ENCODE data around the gene MISP3.

The MISP3 gene

DNA sequence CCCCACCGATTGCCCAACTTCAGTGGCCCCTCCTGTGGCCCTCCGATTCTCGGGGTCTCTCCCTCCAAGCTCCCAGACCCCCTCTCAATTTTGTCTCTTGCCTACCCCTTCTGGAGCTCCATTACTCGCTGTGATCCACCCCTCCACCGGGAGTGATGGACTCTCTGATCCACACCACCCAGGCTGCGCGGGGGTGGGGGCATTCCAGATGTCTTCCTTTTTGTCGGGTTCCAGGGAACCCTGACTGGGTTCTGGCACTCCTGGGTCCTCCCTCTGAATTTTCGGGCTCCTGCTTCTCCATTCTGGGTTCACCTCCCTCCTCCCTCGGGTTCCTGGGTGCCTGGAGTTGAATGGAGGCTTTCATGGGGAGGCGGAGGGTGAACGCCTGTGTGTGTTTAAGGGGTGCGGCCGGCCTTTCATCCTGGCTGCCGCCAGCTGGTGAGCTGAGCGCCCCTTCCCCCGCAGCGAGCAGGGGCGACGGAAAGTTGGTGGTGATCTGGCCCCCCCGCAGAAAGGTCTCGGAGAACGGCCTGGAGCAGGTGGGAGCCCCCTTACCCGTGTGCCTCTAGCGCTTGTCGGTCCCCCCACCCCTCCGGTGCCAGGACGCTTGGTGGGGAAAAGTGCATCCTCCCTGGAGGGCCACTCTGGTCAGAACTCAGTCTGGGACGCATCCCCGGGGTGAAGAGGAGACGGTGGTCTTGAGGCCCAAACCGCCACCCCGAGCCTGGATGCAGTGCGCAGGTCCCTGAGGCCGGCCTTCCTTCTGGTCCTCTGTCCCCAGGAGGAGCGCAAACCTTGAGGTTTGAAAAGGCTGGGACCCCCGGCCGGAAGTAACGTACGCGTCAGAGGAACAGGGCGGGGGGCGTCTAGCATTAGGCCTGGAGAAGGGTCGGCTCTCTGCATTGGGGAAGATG lies 1.6 kb downstream of the MISP3 start:
- in situ Hi-C loops (cut with HindIII; ENCODE audit: low pct_unique_long_range_greater_than_20kb, low sequenced_read_pairs), result no loop called here
- TF ChIP-seq JUND (IDR thresholded peaks at IDR 0.05; ENCODE audit: low read depth), result no peak
- no peak for DNase-seq (ENCODE audit: low read depth in 1 of 2, low spot score in 1 of 2)

DNA sequence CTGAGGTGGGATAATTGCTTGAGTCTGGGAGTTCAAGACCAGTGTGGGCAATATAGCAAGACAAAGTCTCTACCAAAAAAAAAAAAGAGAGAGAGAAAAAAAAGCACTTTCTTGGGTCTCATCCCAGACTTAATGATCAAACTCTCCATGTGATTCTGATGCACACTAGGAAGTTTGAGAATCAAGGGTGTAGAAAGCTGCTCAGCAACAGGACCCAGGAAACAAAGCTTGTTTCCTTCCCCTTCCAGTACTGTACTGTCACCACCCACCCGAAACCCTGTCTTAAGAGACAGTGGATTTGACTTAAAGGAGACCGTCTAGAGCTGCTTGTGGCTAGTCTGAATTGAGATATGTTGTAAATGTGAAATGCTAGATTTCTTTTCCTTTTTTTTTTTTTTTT lies 5.8 kb downstream of the MISP3 start:
- no peak for TF ChIP-seq JUND (IDR thresholded peaks at IDR 0.05; ENCODE audit: low read depth)
- DNase-seq (ENCODE audit: low read depth in 1 of 2, low spot score in 1 of 2), result no peak
- in situ Hi-C loops (cut with HindIII; ENCODE audit: low pct_unique_long_range_greater_than_20kb, low sequenced_read_pairs), result no loop called here

DNA sequence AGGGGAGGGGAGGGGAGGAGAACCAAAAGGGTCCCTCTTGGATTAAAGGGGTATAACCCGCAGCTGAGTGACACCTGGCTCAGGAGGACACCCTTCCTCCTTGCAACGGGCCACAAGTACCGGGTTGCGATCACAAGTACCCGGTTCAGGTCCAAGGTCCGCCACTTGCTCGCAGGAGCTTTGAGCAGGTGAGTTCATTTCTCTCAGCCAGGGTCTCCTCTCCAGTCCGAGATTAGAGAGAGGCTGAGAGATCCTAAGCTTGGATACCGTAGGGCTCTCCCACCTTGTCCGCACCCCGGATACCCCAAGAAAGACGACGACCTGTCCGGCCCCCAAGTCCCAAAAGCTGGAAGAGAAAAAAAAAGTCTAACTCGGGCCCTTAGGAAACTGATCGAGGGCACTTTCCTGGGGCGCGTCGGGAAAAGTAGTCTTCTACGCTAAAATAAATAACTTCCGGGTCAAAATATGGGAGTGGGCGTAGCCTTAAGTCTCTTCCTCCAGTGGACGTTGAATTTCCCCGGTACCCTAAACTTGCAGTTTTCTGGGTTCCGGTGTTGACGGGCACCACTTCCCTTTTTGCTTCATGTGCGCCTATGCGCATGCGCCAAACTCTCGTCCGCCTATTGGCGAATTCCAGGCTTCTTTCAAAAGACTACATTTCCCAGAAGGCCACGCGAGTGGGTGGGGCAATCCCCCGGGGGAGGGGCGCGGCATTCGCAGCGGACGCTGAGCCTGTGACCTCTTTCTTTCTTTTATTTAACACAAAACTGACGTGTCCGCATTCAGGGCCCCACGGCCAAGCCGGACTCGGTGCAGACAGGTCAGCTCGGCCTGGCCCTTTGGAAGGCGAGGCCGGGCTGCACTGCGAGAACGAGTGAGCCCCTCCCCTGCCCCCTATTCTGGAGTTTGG lies 8.6 kb downstream of the MISP3 start:
- no peak for TF ChIP-seq JUND (IDR thresholded peaks at IDR 0.05; ENCODE audit: low read depth)
- in situ Hi-C loops (cut with HindIII; ENCODE audit: low pct_unique_long_range_greater_than_20kb, low sequenced_read_pairs), result no loop called here
- peak; percentile 93 to 98 for DNase-seq (ENCODE audit: low read depth in 1 of 2, low spot score in 1 of 2)

DNA sequence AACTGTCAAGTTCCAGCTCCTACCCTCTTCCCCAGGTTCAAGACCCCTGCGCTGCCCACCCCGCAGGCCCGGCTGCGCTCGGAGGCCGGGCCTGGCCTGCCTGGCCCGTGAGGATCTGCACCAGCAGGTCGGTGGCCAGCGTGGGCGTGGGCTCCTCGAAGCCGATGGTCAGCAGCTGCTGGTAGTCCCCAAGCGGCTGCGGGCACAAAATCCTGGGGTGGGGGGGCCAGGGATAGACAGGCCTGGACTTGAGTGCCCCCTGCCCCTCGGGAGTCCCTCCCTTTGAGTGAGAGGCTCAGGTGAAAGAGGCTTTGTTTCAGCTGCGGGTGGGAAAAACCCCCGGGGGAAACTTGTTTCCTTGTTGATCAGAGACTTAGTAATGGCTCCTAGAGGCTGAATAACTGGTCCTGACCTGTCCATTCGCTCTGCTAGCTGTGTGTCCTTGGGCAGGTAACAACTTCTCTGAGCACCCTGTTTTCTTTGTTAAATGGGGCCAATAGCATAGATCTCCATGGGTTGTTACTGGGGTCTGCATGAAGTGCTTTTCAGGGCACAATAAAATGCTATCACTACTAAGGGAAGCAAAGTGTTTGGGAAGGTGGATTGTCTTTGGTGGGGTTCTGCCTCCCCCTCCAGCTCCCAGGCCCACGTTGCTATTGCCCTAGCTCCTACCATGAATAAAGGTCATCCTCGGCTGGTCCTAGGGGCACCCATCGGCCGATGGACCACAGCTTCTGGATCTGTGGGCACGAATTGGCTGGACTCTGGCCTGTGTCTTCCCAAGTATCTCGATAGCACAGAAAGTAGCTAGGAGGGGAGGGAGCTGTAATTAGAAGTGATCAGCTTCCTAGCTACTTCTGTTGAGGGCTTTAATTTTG lies 9.4 kb downstream of the MISP3 start:
- in situ Hi-C loops (cut with HindIII; ENCODE audit: low pct_unique_long_range_greater_than_20kb, low sequenced_read_pairs), result no loop called here
- no peak for DNase-seq (ENCODE audit: low read depth in 1 of 2, low spot score in 1 of 2)
- no peak for TF ChIP-seq JUND (IDR thresholded peaks at IDR 0.05; ENCODE audit: low read depth)

DNA sequence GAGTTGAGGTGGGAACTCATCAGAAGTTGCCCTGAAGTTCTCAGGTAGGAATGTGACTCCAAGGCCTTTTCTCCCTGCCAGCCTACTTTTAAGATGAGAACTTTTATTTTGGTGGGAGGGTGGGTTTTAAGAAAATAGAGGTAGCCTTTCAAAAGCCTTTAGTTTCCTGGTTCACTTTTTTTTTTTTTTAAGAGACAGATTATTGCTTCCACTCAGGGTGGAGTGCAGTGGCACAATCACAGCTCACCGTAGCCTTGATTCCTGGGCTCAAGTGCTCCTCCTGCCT lies 10.0 kb downstream of the MISP3 start:
- in situ Hi-C loops (cut with HindIII; ENCODE audit: low pct_unique_long_range_greater_than_20kb, low sequenced_read_pairs), result no loop called here
- no peak for TF ChIP-seq JUND (IDR thresholded peaks at IDR 0.05; ENCODE audit: low read depth)
- no peak for DNase-seq (ENCODE audit: low read depth in 1 of 2, low spot score in 1 of 2)

DNA sequence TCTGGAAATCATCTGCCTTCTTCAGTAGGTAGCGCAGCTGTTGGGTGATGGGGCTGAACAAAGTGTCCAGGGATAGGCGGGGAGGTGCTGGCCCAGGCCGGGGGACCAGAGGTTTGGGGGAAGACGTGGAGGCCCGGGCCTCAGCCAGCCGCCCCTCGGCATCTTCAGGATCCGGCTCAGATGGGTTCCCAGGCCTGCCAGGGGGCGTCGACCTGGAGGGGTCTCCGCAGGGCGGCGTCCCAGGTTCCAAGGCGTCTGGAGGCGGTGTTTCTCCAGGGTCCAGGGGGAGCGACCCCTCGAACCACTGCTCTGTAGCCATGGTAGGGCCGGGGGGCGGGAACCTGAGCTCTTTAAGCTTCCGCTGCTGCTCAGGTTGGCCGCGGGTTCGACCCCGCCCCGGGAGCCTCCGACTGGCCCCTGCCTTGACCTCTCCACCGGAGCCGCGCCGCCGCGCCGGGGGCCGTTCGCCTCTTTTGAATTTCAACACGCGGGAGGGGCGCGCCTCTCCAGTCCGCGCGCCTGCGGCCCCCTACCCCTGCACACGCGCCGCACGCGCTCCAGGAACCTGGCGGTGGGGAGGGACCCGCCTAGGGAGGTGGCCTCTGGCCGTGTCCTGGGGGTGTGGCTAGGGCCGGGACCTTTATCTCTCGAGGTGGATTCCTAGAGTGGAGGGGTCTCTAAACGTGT lies 12.9 kb downstream of the MISP3 start, which contains the start of gene C19orf67:
C19orf67 (minus strand) TSS at position 475 of the 687 bp plus-strand sequence; CDS start at position 319, 156 bp downstream.
- no peak for TF ChIP-seq JUND (IDR thresholded peaks at IDR 0.05; ENCODE audit: low read depth)
- in situ Hi-C loops (cut with HindIII; ENCODE audit: low pct_unique_long_range_greater_than_20kb, low sequenced_read_pairs), result no loop called here
- no peak for DNase-seq (ENCODE audit: low read depth in 1 of 2, low spot score in 1 of 2)

DNA sequence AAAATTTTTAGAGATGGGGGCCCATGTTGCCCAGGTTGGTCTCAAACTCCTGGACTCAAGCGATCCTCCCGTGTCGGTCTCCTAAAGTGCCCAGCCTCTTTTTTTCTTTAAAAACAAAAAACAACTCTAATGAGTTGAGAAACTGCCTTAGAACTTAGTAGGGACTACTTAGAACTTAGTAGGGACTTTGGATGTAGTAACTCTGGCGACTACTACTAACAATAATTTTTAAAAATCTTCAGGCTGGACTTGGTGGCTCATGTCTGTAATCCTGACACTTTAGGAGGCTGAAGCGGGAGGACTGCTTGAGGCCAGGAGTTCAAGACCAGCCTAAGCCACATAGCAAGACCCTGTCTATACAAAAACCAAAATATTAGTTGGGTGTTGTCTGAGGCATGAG lies 13.5 kb downstream of the MISP3 start:
- no peak for TF ChIP-seq JUND (IDR thresholded peaks at IDR 0.05; ENCODE audit: low read depth)
- no peak for DNase-seq (ENCODE audit: low read depth in 1 of 2, low spot score in 1 of 2)
- in situ Hi-C loops (cut with HindIII; ENCODE audit: low pct_unique_long_range_greater_than_20kb, low sequenced_read_pairs), result no loop called here

DNA sequence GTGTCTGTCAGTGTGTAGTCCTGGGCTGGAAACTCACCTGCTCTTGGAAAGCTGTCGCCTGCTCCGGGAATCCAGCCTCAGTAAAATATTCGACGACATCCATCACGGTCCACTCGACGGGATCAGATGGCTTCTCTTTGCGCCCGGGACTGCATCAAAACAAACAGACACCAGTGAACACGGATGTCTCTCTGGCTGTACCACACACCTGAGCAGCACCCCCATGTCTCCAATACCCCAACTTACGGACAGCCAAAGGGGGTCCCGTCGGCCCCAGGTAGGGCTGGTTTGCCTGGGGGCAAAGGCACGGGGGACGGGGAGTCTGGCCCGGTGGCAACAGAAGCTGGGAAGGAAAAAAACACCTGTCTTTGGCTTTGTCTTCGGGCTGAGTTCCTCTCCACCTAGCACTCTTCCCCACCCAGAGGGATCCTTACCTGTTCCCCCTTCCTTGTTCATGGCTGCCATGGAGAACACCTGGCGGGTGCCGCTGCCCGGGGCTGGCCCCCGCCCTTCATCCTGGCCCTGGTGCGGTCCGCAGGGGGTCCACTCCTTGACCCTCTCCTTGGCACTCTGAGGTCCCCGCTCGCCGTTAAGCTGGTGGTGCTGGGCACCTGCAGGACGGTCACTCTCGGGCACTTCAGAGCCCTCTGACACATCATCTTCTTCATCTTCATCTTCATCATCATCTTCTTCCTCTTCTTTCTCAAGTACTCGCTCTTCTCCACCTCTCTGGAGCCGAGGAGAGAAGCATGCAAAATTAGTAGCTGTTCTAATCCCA lies 16.2 kb downstream of the MISP3 start:
- DNase-seq (ENCODE audit: low read depth in 1 of 2, low spot score in 1 of 2), result no peak
- TF ChIP-seq JUND (IDR thresholded peaks at IDR 0.05; ENCODE audit: low read depth), result no peak
- in situ Hi-C loops (cut with HindIII; ENCODE audit: low pct_unique_long_range_greater_than_20kb, low sequenced_read_pairs), result no loop called here

DNA sequence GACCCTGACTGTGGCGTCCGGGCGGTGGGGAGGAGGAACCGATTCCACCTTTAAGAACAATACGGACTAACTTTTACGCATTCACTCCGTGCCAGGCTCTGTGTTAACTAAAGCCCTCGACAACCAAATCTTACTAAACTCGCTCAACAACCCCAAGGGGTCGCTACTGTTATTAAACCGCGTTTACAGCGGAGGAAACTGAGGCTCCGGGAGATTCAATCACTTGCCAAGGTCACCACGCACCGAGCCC lies 16.8 kb downstream of the MISP3 start:
- no peak for DNase-seq (ENCODE audit: low read depth in 1 of 2, low spot score in 1 of 2)
- TF ChIP-seq JUND (IDR thresholded peaks at IDR 0.05; ENCODE audit: low read depth), result no peak
- in situ Hi-C loops (cut with HindIII; ENCODE audit: low pct_unique_long_range_greater_than_20kb, low sequenced_read_pairs), result no loop called here

DNA sequence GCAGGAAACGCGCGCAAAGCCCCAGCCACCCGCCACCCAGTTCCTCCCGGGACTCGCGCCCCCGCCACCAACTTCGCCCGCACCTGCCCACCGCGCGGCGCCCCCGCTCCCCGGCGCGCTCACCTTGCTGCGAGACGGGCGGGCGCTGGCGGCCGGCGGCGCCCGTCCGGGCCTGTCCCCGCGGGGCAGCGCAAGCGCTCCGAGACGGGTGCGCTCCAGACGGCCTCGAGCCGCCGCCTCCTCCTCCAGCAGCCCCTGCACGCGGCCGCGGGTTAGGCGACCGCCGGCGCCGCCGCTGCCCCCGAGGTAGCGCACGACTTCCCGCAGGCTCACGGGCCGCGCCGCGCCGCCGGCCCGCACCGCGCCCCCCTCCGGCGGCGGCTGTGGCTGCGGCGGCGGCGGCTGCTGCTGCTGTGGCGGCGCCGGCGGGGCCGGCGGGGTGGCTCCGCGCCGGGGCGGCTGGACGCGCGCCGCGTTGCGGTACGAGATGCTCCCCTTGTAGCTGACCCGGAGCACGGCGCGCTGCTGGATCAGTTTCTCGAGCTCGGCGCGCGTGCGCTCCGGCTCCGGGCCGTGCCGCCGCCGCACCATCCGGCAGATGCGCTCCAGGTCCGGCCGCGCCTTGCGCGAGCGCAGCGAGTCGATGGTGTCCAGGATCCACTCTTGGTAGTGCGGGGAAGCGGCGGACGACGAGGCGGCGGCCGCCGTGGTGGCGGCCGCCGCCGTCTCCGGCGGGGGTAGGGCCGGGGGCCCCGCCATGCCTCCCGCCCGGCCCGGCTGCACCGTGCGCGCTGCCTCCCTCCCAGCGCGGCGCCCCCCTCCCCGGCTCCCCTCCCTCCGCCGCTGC lies 17.3 kb downstream of the MISP3 start:
- in situ Hi-C loops (cut with HindIII; ENCODE audit: low pct_unique_long_range_greater_than_20kb, low sequenced_read_pairs), result no loop called here
- peak in 1 of 2 experiments; percentile 53 for DNase-seq (ENCODE audit: low read depth in 1 of 2, low spot score in 1 of 2)
- TF ChIP-seq JUND (IDR thresholded peaks at IDR 0.05; ENCODE audit: low read depth), result no peak
